Endothelial cell of umbilical vein (primary cell): ENCODE data around the gene NKAIN4.

ENCODE experiments used
- EZH2 ChIP-seq: IDR thresholded peaks from 2 replicates; pipeline ENCODE4 v1.6.1; 2012; ENCODE audit warnings: borderline replicate concordance, low read depth, mild to moderate bottlenecking, moderate library complexity, low read length, inconsistent platforms; ENCODE audit not compliant: severe bottlenecking
- MYC ChIP-seq: IDR thresholded peaks from one replicate; pipeline ENCODE4 v1.6.1; 2011; ENCODE audit warnings: mild to moderate bottlenecking, low read depth, low read length
- POLR2A ChIP-seq: IDR thresholded peaks from 2 replicates; pipeline ENCODE4 v1.6.1; 2012; ENCODE audit warnings: low read depth, mild to moderate bottlenecking, control low read depth, low read length
- POLR2AphosphoS5 ChIP-seq: IDR thresholded peaks from 2 replicates; pipeline ENCODE4 v1.6.1; 2012; ENCODE audit warnings: low read depth, mild to moderate bottlenecking, control low read depth, low read length, moderate library complexity; ENCODE audit not compliant: insufficient read depth
- TF ChIP-seq, protein P1 (sequence below), 2 donors: IDR thresholded peaks; 1 replicate in 1 of 2; 2 replicates in 1 of 2; pipeline ENCODE4 v1.5.1; 2011; ENCODE audit warnings: low read length in 2 of 2, mild to moderate bottlenecking in 2 of 2, moderate library complexity in 2 of 2, control low read depth in 1 of 2, inconsistent platforms in 1 of 2, low read depth in 1 of 2; ENCODE audit not compliant: insufficient read depth in 1 of 2; ENCODE audit errors: extremely low read depth in 1 of 2

DNA sequence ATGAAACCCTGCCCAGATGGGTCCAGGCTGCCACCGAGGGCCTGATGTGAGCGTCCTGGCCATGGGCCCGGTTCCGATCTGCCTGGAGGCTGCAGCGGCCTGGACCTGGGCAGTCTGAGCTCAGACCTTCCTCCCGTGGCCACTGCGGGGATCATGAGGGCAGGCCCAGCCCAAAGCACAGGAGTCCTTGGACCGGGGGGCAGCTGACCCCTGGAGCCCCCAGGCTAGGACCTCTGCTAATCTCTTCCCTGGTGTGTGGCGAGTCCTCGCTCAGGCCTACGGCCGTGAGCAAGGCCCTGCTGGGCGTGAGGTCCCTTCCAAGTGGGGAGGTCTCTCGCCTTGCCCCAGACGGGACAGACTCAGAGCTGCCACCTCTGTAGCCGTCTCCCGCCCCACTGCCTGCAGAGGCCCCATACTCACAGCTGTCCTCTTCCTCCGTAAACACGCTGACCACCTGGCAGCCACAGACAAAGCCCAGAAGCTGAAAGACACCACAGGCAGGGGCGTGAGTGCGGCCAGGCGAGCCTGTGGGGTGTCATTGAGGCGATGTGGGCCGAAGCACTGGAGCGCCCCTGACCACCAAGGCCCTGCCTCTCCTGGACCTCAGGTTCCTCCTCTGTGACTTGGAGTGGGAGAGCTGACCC lies 10.5 kb downstream of the NKAIN4 start:
- TF ChIP-seq EZH2, result no peak
- TF ChIP-seq, protein P1, sequence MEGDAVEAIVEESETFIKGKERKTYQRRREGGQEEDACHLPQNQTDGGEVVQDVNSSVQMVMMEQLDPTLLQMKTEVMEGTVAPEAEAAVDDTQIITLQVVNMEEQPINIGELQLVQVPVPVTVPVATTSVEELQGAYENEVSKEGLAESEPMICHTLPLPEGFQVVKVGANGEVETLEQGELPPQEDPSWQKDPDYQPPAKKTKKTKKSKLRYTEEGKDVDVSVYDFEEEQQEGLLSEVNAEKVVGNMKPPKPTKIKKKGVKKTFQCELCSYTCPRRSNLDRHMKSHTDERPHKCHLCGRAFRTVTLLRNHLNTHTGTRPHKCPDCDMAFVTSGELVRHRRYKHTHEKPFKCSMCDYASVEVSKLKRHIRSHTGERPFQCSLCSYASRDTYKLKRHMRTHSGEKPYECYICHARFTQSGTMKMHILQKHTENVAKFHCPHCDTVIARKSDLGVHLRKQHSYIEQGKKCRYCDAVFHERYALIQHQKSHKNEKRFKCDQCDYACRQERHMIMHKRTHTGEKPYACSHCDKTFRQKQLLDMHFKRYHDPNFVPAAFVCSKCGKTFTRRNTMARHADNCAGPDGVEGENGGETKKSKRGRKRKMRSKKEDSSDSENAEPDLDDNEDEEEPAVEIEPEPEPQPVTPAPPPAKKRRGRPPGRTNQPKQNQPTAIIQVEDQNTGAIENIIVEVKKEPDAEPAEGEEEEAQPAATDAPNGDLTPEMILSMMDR (IDR thresholded peaks at IDR 0.05; ENCODE audit: extremely low read depth in 1 of 2, insufficient read depth in 1 of 2, low read depth in 1 of 2, low read length in 2 of 2), result no peak
- TF ChIP-seq MYC, result no peak
- TF ChIP-seq POLR2AphosphoS5, result no peak
- TF ChIP-seq POLR2A, result no peak
